Esophagus muscularis mucosa (tissue), 3 donors: ENCODE measurements around the gene OR6B1.

Experiments used
- POLR2A ChIP-seq: fragments of 450-650 bp; IDR thresholded peaks from one replicate; pipeline ENCODE4 v1.6.1; 2017; ENCODE audit warnings: antibody characterized with exemption, moderate library complexity, mild to moderate bottlenecking, low read depth
- POLR2AphosphoS5 ChIP-seq, 2 donors: sonication (generic); formaldehyde crosslinking; IDR thresholded peaks; one replicate each; pipeline ENCODE4 v1.6.1; 2017; ENCODE audit warnings: antibody characterized with exemption in 2 of 2
- TF ChIP-seq, protein P1 (sequence below), 3 experiments: fragments of 200-600 bp in 2 of 3; fragments of 450-650 bp in 1 of 3; sonication (generic) in 2 of 3; IDR thresholded peaks; one replicate each; pipeline ENCODE4 v1.5.1; 2017 to 2019; ENCODE audit warnings: antibody characterized with exemption in 3 of 3, mild to moderate bottlenecking in 2 of 3, moderate library complexity in 1 of 3

DNA sequence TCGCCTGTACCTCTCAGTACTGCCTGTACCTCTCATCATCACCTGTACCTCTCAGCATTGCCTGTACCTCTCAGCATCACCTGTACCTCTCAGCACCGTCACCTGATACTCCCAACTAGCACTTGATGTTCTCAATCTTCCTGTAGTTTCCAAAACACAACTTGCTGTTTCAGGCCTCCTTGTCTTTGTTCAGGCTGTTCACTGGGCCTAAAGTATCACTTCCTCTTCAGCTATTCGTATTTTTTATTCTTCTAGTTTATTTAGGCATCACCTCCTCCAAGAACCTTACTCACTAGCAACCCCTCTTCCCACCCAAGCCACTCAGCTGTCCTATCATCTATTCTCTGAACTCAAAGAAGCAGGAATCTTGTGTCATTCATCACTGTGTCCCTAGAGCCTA is 24.1 kb downstream of the OR6B1 start:
- TF ChIP-seq, protein P1, sequence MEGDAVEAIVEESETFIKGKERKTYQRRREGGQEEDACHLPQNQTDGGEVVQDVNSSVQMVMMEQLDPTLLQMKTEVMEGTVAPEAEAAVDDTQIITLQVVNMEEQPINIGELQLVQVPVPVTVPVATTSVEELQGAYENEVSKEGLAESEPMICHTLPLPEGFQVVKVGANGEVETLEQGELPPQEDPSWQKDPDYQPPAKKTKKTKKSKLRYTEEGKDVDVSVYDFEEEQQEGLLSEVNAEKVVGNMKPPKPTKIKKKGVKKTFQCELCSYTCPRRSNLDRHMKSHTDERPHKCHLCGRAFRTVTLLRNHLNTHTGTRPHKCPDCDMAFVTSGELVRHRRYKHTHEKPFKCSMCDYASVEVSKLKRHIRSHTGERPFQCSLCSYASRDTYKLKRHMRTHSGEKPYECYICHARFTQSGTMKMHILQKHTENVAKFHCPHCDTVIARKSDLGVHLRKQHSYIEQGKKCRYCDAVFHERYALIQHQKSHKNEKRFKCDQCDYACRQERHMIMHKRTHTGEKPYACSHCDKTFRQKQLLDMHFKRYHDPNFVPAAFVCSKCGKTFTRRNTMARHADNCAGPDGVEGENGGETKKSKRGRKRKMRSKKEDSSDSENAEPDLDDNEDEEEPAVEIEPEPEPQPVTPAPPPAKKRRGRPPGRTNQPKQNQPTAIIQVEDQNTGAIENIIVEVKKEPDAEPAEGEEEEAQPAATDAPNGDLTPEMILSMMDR (IDR thresholded peaks at IDR 0.05) = no peak
- TF ChIP-seq POLR2A (no peak), POLR2AphosphoS5 (IDR thresholded peaks at IDR 0.05) (no peak)
